SJCRH30 (cell line): ENCODE results near the gene ST8SIA2. TPM values are rescaled to one million over a fixed set of nuclear protein-coding genes. Genes with fewer than 3 reads are reported as not detected.
A peak's percentile ranks its signal among the peaks of the same experiment; 100 is the strongest.

Source experiments
- DNase-seq, 2 experiments: peaks; one replicate each; pipeline ENCODE4 v3.0.0-alpha.2; 2015 to 2020
- H3K27ac ChIP-seq: fragments of 250-450 bp; sonication (Bioruptor Pico); 2 replicates; pipeline ENCODE4 v1.5.1; 2020; ENCODE audit warnings: mild to moderate bottlenecking, moderate library complexity
- H3K27me3 ChIP-seq: fragments of 250-450 bp; sonication (Bioruptor Pico); 2 replicates; pipeline ENCODE4 v1.5.1; 2020; ENCODE audit warnings: mild to moderate bottlenecking, moderate library complexity
- H3K36me3 ChIP-seq: fragments of 250-450 bp; sonication (Bioruptor Pico); 2 replicates; pipeline ENCODE4 v1.5.1; 2020; ENCODE audit warnings: mild to moderate bottlenecking, moderate library complexity
- H3K4me1 ChIP-seq: fragments of 250-450 bp; sonication (Bioruptor Pico); 2 replicates; pipeline ENCODE4 v1.5.1; 2020; ENCODE audit warnings: mild to moderate bottlenecking, moderate library complexity
- H3K4me3 ChIP-seq: fragments of 250-450 bp; sonication (Bioruptor Pico); 2 replicates; pipeline ENCODE4 v1.5.1; 2020; ENCODE audit warnings: mild to moderate bottlenecking, moderate library complexity
- H3K9me3 ChIP-seq: fragments of 250-450 bp; sonication (Bioruptor Pico); replicated peaks from 2 replicates; pipeline ENCODE4 v1.5.1; 2020; ENCODE audit warnings: mild to moderate bottlenecking, moderate library complexity
- total RNA-seq: library from RNA; depleted of rRNA; stranded (reverse); fragments of >200 nt; shearing (Covaris generic); gene quantifications from 2 replicates; pipeline ENCODE4 v1.2.3, GENCODE V29; 2014

The ST8SIA2 gene
- total RNA-seq, 1 experiment from 2014 or later = 2.1 TPM

GRCh38 chr15:92409006-92409405, 15.3 kb downstream of the ST8SIA2 start:
- Histone ChIP-seq H3K27ac (no peak overlapping the region), H3K4me3 (no peak overlapping the region), H3K27me3 (no peaks in the 10 kb centered on the region), H3K4me1 (peaks cover 10% of the 10 kb centered on the region), H3K36me3 (no peaks in the 10 kb centered on the region), H3K9me3 (no peaks in the 10 kb centered on the region)
- DNase-seq = no peak

DNA sequence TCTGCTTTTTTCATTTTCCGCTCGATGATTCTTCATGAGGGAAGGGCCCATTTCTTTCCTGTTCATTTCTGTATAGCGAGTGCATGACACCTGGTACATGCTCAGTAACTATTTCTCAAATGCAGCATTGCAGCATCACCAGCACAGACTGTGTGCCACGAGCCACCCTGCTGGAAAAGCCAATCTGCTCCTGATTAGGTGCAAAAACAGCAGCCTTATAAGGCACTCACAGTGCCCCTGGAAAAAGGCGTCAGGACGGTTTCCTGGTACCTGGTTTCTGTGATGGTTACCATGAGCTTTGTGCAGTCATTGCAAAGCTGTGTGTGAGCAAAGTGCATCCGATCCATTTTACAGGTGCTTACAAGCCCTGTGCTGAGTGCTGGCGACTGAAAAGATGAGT, 15.8 kb downstream of the ST8SIA2 start:
- no peaks in the 10 kb centered on the region for H3K36me3 ChIP-seq
- no peak overlapping the region for H3K4me3 ChIP-seq
- no peak for DNase-seq

GRCh38 chr15:92410537-92410936, 16.9 kb downstream of the ST8SIA2 start:
- no peak overlapping the region for H3K27ac ChIP-seq
- no peak for DNase-seq
- H3K36me3 ChIP-seq = no peaks in the 10 kb centered on the region
- H3K9me3 ChIP-seq = no peaks in the 10 kb centered on the region
- no peak overlapping the region for H3K4me3 ChIP-seq
- H3K27me3 ChIP-seq = no peaks in the 10 kb centered on the region
- H3K4me1 ChIP-seq = peaks cover 10% of the 10 kb centered on the region

More for the DNA sequence above, 15.8 kb downstream of the ST8SIA2 start:
- Histone ChIP-seq H3K9me3 (no peaks in the 10 kb centered on the region), H3K27me3 (no peaks in the 10 kb centered on the region), H3K27ac (no peak overlapping the region), H3K4me1 (peaks cover 10% of the 10 kb centered on the region)

DNA sequence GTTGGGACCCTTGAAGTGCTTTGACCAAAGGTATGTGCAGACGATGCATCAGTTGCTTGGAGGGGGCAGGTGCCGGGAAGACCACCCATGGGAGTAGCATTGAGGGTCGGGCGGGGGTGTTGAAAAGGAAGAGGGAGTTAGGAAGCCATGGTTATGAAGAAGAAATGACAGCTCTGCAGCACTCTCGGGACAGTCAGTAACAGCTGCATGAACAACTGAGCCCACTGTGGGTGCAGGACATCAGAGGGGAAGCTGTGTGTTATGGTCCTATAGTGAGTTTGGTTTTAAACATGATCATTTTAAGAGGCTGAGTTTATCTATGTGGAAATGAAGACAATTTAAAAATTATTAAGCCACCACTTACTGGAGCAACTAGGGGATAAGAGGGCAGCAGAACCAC, 17.6 kb downstream of the ST8SIA2 start:
- no peaks in the 10 kb centered on the region for H3K27me3 ChIP-seq
- no peaks in the 10 kb centered on the region for H3K9me3 ChIP-seq
- H3K36me3 ChIP-seq = no peaks in the 10 kb centered on the region
- DNase-seq = peak; percentile 30 to 65
- no peak overlapping the region for H3K4me3 ChIP-seq
- H3K4me1 ChIP-seq = peaks cover 10% of the 10 kb centered on the region
- no peak overlapping the region for H3K27ac ChIP-seq

GRCh38 chr15:92413510-92413909, 19.8 kb downstream of the ST8SIA2 start:
- peak in 1 of 2 experiments; percentile 20 for DNase-seq
- H3K36me3 ChIP-seq = no peaks in the 10 kb centered on the region
- H3K4me1 ChIP-seq = peaks cover 10% of the 10 kb centered on the region
- no peaks in the 10 kb centered on the region for H3K27me3 ChIP-seq
- H3K4me3 ChIP-seq = no peak overlapping the region
- H3K9me3 ChIP-seq = no peaks in the 10 kb centered on the region
- H3K27ac ChIP-seq = no peak overlapping the region

GRCh38 chr15:92415639-92416297, 22.1 kb downstream of the ST8SIA2 start:
- no peak overlapping the region for H3K27ac ChIP-seq
- no peak for DNase-seq

GRCh38 chr15:92416557-92416956, 22.9 kb downstream of the ST8SIA2 start:
- DNase-seq = no peak
- Histone ChIP-seq H3K4me3 (no peak overlapping the region), H3K36me3 (no peaks in the 10 kb centered on the region), H3K4me1 (peaks cover 4% of the 10 kb centered on the region), H3K27me3 (no peaks in the 10 kb centered on the region), H3K27ac (no peak overlapping the region), H3K9me3 (no peaks in the 10 kb centered on the region)

More at GRCh38 chr15:92415639-92416297, 22.1 kb downstream of the ST8SIA2 start:
- Histone ChIP-seq H3K36me3 (no peaks in the 10 kb centered on the region), H3K9me3 (no peaks in the 10 kb centered on the region), H3K4me1 (peaks cover 10% of the 10 kb centered on the region), H3K27me3 (no peaks in the 10 kb centered on the region), H3K4me3 (no peak overlapping the region)

- H3K9me3 ChIP-seq = no peaks in the 10 kb centered on the region
- no peak overlapping the region for H3K27ac ChIP-seq
Measured at GRCh38 chr15:92417716-92418115, 24.0 kb downstream of the ST8SIA2 start.

GRCh38 chr15:92418864-92419263, 25.2 kb downstream of the ST8SIA2 start:
- no peaks in the 10 kb centered on the region for H3K27me3 ChIP-seq
- H3K4me1 ChIP-seq = no peaks in the 10 kb centered on the region
- no peaks in the 10 kb centered on the region for H3K36me3 ChIP-seq
- H3K27ac ChIP-seq = no peak overlapping the region
- no peak overlapping the region for H3K4me3 ChIP-seq
- no peak for DNase-seq
- no peaks in the 10 kb centered on the region for H3K9me3 ChIP-seq

More at GRCh38 chr15:92417716-92418115, 24.0 kb downstream of the ST8SIA2 start:
- Histone ChIP-seq H3K27me3 (no peaks in the 10 kb centered on the region), H3K36me3 (no peaks in the 10 kb centered on the region), H3K4me3 (no peak overlapping the region), H3K4me1 (no peaks in the 10 kb centered on the region)
- DNase-seq = no peak

GRCh38 chr15:92421976-92422375, 28.3 kb downstream of the ST8SIA2 start:
- H3K9me3 ChIP-seq = no peaks in the 10 kb centered on the region
- H3K36me3 ChIP-seq = no peaks in the 10 kb centered on the region
- no peaks in the 10 kb centered on the region for H3K27me3 ChIP-seq
- no peak overlapping the region for H3K4me3 ChIP-seq
- H3K27ac ChIP-seq = no peak overlapping the region
- no peaks in the 10 kb centered on the region for H3K4me1 ChIP-seq
- DNase-seq = no peak

- Histone ChIP-seq H3K36me3 (no peaks in the 10 kb centered on the region), H3K9me3 (no peaks in the 10 kb centered on the region), H3K27ac (no peak overlapping the region), H3K4me3 (no peak overlapping the region), H3K4me1 (peaks cover 4% of the 10 kb centered on the region; the same call in 1 of the 2 replicates), H3K27me3 (no peaks in the 10 kb centered on the region; the same call in 1 of the 2 replicates)
- DNase-seq = no peak
Measured at GRCh38 chr15:92425578-92426225, 32.0 kb downstream of the ST8SIA2 start.

- Histone ChIP-seq H3K9me3 (no peaks in the 10 kb centered on the region), H3K4me1 (peaks cover 4% of the 10 kb centered on the region; the same call in 1 of the 2 replicates), H3K4me3 (no peak overlapping the region), H3K27me3 (no peaks in the 10 kb centered on the region; the same call in 1 of the 2 replicates), H3K27ac (no peak overlapping the region), H3K36me3 (no peaks in the 10 kb centered on the region)
- peak; percentile 29 to 54 for DNase-seq
Measured at GRCh38 chr15:92429378-92430068, 35.8 kb downstream of the ST8SIA2 start.

DNA sequence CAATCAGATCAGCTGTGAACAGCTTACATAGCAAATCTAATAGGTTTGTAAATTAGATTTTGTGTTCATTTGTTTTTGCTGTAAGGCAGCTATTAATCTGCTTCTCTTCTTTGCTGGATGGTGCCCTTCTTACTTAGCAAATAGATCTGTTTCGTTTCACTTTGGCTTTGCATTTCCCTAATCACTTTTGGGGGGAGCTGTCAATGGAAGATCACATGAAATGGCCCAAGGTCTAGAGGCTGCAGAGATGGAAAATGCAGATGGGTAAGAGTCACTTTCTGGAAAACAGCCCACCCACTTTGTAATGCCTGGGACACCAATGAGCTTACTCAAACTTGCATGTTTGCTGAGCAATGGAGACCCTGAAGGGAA, 36.4 kb downstream of the ST8SIA2 start:
- no peak overlapping the region for H3K27ac ChIP-seq
- H3K27me3 ChIP-seq = no peaks in the 10 kb centered on the region; the same call in 1 of the 2 replicates
- DNase-seq = no peak
- no peaks in the 10 kb centered on the region for H3K9me3 ChIP-seq
- H3K36me3 ChIP-seq = no peaks in the 10 kb centered on the region
- no peak overlapping the region for H3K4me3 ChIP-seq
- H3K4me1 ChIP-seq = peaks cover 4% of the 10 kb centered on the region; the same call in 1 of the 2 replicates

DNA sequence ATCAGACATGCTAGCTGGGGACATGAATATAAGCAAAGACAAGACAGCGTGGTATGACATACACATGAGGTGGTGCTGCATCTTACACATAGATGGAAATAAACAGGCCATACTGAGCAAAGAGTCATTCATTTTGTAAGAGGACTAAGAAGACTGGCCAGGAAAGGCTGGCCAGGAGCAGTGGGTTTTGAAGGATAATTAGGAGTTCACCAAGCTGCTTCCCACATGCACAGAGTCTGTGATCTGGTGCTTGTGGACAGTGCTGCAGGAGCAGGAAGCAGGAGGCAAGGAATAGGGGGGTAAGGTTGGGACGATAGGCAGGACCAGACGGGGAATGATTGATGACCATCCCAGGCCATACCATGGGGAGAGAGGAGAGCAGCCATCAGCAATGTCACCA, 41.5 kb downstream of the ST8SIA2 start:
- no peak for DNase-seq
- H3K36me3 ChIP-seq = no peaks in the 10 kb centered on the region
- no peak overlapping the region for H3K27ac ChIP-seq
- no peaks in the 10 kb centered on the region for H3K9me3 ChIP-seq
- peaks cover 17% of the 10 kb centered on the region for H3K4me1 ChIP-seq
- peaks cover 15% of the 10 kb centered on the region for H3K27me3 ChIP-seq
- no peak overlapping the region for H3K4me3 ChIP-seq

GRCh38 chr15:92438471-92438870, 44.8 kb downstream of the ST8SIA2 start:
- peaks cover 17% of the 10 kb centered on the region for H3K4me1 ChIP-seq
- H3K4me3 ChIP-seq = no peak overlapping the region
- H3K27ac ChIP-seq = no peak overlapping the region
- DNase-seq = peak; percentile 21 to 54
- peaks cover 17% of the 10 kb centered on the region for H3K27me3 ChIP-seq
- H3K9me3 ChIP-seq = no peaks in the 10 kb centered on the region
- no peaks in the 10 kb centered on the region for H3K36me3 ChIP-seq
